Hematopoietic multipotent progenitor cell treated with erythropoietin and hydrocortisone succinate and interleukin-3 and kit ligand, for 6 days (in vitro differentiated cells): ENCODE results near the gene UHRF1.

Experiments used
- DNase-seq: peaks from one replicate; pipeline ENCODE4 v3.0.0-alpha.2; 2015

The UHRF1 gene

DNA sequence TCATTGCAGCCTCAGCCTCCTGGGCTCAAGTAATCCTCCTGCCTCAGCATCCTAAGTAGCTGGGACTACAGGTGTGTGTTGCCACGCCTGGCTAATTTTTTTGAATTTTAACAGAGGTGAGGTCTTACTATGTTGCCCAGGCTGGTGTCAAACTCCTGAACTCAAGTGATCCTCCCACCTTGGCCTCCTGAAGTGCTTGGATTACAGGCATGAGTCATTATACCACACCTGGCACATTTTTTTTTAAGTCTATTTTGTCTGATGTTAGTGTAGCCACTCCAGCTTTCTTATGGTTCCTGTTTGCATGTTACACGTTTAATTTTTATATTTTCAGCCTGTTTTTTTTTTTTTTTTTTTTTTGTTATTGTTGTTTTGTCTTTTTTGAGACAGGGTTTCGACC is 84.4 kb downstream of the UHRF1 start:
- no peak for DNase-seq

DNA sequence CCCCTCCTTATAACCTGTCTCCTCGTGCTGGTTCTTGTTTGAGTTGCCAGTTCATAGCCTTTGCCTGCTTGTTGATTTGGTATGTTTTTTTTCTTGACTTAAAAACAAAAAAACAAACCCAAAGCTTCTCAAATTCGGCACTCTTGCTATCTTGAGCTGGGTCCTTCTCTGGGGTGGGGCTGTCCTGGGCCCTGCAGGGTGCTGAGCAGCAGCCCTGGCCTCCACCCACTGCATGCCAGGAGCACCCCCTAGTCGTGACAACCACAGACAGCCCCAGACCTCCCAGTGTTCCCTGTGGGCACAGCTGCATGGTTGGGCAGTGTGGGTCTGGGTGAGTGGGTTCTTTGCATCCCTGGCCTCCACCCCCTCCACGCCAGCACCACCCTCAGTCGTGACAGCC is 87.4 kb downstream of the UHRF1 start:
- DNase-seq, result no peak

DNA sequence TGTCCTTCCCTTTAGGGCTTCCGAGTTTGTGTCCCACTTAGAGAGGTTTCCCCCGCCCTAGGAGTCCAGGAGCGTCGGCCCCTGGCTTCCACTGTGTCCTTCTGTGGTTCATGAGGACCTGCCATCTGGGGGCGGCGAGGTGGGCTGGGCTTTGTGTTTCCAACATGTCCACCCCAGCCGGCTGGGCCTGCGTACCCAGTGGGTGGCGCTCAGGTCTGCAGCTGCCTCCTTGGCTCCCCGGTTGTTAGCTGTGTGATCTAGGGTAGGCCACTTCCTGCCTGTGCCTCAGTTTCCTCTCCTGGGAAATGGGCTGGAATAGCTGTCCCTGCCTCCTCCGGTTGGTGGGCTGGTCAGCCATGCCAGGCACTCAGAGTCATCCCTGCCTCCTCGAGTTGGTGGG is 88.0 kb downstream of the UHRF1 start:
- no peak for DNase-seq

DNA sequence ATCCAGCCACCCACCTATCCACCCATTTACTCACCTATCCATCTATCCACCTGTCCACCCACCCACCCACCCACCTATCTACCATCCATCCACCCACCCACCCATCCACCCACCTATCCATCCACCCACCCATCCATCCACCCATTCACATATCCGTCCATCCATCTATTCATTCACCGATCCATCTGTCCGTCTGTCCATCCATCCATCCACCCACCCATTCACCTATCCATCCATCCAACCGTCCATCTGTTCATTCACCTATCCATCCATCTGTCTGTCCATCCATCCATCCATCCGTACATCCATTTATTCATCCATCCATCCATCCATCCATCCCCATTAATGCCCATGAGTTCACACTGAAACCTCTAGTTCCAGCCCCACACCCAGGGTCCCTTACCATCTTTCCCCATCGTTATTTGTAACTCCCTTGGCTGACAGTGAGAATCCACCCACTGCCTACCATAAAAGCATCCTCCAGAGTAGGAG is 90.9 kb downstream of the UHRF1 start:
- no peak for DNase-seq

DNA sequence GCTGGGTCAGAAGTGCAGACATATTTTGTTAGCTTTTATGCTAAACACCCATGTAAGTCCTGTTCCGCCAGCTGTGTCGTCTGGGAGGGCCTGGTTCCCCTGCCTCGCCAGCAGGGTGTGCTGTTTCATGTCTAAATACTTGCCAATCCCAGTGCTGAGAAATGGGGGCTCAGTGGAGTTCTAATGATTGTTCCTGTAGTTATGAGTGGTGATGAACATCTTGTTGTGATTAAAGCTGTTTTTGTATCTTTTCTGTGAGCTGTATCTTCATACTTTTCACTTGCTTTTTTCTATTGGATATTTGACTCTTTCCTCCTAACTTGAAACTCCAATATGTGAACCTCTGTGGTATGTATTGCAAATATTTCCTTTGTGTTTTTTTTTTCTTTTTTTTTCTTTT is 92.3 kb downstream of the UHRF1 start:
- peak; percentile 84 for DNase-seq

DNA sequence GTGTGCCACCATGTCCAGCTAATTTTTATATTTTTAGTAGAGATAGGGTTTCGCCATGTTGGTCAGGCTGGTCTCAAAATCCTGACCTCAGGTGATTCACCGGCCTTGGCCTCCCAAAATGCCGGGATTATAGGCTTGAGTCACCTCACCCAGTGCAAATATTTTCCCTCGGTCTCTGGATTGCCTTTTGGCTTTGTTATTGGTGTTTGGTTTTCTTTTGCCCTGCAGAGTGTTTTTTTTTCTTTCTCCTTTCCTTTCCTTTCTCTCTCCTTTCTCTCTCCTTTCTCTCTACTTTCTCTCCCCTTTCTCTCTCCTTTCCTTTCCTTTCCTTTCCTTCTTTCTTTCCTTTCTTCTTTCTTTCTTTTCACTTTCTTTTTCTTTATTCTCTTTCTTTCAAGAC is 92.8 kb downstream of the UHRF1 start:
- no peak for DNase-seq

DNA sequence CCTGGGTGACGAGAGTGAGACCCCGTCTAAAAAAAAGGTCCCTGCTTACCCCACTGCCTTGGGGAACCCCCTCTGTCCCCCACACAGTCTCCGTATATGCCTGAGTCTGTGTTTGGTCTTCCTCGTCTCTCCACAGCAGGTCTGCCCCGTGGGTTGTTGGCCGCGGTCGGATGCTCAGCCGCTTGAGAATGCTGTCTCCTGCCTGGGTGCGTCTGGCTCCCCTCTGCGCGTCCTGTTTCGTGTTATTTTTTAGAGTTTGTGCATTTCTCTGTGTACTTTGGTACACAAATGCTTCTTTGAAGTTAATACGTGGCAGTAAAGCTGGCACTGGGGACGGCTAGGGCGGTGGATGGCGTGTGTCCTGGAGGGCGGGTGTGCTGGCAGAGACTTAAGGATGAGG is 94.5 kb downstream of the UHRF1 start:
- DNase-seq, result no peak

DNA sequence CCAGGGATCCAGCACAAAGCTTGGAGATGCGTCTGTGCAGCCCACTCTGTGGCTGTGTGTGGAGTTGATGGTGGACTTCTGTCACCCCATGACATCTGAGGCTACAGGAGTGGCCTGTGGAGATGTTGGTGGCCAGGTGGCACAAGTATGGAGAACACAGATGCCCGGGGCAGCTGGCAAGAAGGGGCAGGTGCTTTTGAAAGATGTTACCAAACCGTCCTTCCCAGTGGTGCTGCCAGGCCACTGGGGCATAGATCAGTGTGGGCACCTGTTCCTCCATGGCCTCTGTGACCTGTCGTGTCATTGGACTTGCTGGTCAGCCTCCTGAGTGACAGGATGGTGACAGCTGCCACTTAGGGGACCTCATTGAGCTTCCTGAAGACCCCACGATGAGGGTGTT is 95.8 kb downstream of the UHRF1 start:
- DNase-seq, result no peak

DNA sequence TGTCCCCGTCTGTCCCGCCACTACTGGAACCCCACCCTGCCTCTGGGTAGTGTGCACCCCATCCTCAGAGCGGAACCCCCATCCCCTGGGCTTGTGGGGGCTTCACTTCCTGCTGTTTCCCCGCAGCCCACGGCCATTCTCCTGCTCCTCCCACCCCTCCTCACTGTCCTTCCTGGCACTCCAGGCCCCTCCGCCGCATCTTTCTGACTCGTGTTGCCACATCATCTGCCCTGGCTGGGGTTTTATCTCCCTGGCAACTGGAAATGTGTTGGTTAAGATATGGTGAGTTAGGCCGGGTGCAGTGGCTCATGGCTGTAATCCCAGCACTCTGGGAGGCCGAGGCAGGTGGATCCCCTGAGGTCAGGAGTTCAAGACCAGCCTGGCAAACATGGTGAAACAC is 96.9 kb downstream of the UHRF1 start:
- peak; percentile 85 for DNase-seq

DNA sequence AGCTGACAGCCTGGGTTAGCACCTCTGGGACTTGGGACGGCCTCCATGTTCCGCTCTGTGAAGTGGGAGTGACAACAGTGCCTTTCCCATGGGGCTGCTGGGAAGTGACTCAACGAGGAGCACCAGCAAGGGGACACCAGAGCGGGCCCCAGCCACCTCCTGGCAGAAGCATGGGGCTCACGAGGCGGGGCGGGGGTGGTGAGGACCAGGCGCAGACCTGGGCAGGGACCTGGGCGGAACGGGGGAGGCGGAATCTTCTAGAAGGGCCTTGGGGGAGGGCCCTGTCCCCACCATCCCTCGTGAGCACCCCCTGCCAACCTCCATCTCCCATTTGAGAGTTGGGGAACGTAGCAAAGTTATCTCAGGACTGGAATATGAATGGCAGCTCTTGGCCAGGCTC is 97.5 kb downstream of the UHRF1 start:
- no peak for DNase-seq
